B cell (primary cell): ENCODE measurements around the gene ACTR8. TPM values are rescaled to one million over a fixed set of nuclear protein-coding genes. Genes with fewer than 3 reads are reported as not detected.

Experiments
- ATAC-seq: fragments of 200-7000 bp; cut with Tn5 transposase; one replicate; pipeline ENCODE4 v1.10.0; 2021; ENCODE audit warnings: low read depth, mild to moderate bottlenecking, moderate number of reproducible peaks, moderate library complexity
- CTCF ChIA-PET: fragments of 350-600 bp; sonication (Branson Sonifier 250); formaldehyde crosslinking; loops from one replicate; lab custom pipeline; 2021; ENCODE audit warnings: antibody characterized with exemption, inconsistent platforms; lab: Charles Lee
- POLR2A ChIA-PET: fragments of 350-600 bp; sonication (Branson Sonifier 250); formaldehyde crosslinking; loops from one replicate; lab custom pipeline; 2021; ENCODE audit warnings: antibody characterized with exemption; lab: Charles Lee
- DNase-seq: peaks from one replicate; pipeline ENCODE4 v3.0.0; 2013
- H2AFZ ChIP-seq: 2 replicates; pipeline ENCODE4 v1.6.1; 2012; ENCODE audit warnings: mild to moderate bottlenecking, low read depth, low read length; ENCODE audit not compliant: insufficient read depth, poor library complexity, severe bottlenecking
- H3K27ac ChIP-seq, 2 donors: 1 replicate in 1 of 2; 2 replicates in 1 of 2; pipeline ENCODE4 v1.5.1; 2012 to 2013; ENCODE audit warnings: low read length in 2 of 2, mild to moderate bottlenecking in 2 of 2, moderate library complexity in 1 of 2
- H3K27me3 ChIP-seq, 4 experiments: fragments of 200-600 bp in 1 of 4; sonication (generic) in 1 of 4; replicated peaks in 1 of 4; 1 replicate in 2 of 4; 2 replicates in 2 of 4; pipeline versions ENCODE4 v1.6.1 to v1.7.0; 2013 to 2016; ENCODE audit warnings: low read length in 3 of 4, mild to moderate bottlenecking in 2 of 4, mixed read lengths in 1 of 4, moderate library complexity in 1 of 4; ENCODE audit not compliant: insufficient read depth in 4 of 4, control insufficient read depth in 3 of 4; ENCODE audit errors: control extremely low read depth in 1 of 4
- H3K36me3 ChIP-seq, 2 experiments: replicated peaks in 1 of 2; 1 replicate in 1 of 2; 2 replicates in 1 of 2; pipeline versions ENCODE4 v1.6.1 to v1.7.1; 2013; ENCODE audit warnings: low read length in 1 of 2; ENCODE audit not compliant: insufficient read depth in 2 of 2, control insufficient read depth in 1 of 2; ENCODE audit errors: control extremely low read depth in 1 of 2, extremely low read depth in 1 of 2
- H3K4me1 ChIP-seq, 2 donors: fragments of 200-600 bp in 1 of 2; sonication (generic) in 1 of 2; 1 replicate in 1 of 2; 2 replicates in 1 of 2; pipeline versions ENCODE4 v1.5.1 to v1.6.1; 2013 to 2017; ENCODE audit warnings: low read length in 2 of 2; ENCODE audit not compliant: control insufficient read depth in 2 of 2, insufficient read depth in 2 of 2
- H3K4me2 ChIP-seq: replicated peaks from 2 replicates; pipeline ENCODE3; 2012; ENCODE audit warnings: mild to moderate bottlenecking, low read depth, low read length; ENCODE audit not compliant: poor library complexity, severe bottlenecking
- H3K4me3 ChIP-seq, 5 experiments: fragments of 200-600 bp in 1 of 5; sonication (generic) in 1 of 5; 1 replicate in 3 of 5; 2 replicates in 2 of 5; pipeline versions ENCODE4 v1.5.1 to v1.7.0; 2011 to 2016; ENCODE audit warnings: low read length in 4 of 5, mild to moderate bottlenecking in 4 of 5, low read depth in 2 of 5, control low read depth in 1 of 5, moderate library complexity in 1 of 5; ENCODE audit not compliant: insufficient read depth in 1 of 5; ENCODE audit errors: control extremely low read depth in 1 of 5, extremely low read depth in 1 of 5
- H3K79me2 ChIP-seq: fragments of 200-600 bp; sonication (generic); one replicate; pipeline ENCODE4 v1.6.0; 2016; ENCODE audit warnings: low read length; ENCODE audit not compliant: control insufficient read depth, insufficient read depth
- H3K9ac ChIP-seq: fragments of 200-600 bp; sonication (generic); 2 replicates; pipeline ENCODE4 v1.6.1; 2017; ENCODE audit warnings: mild to moderate bottlenecking, low read length, moderate library complexity
- H3K9me3 ChIP-seq, 3 donors: one replicate each; pipeline versions ENCODE4 v1.6.1 to v1.7.1; 2013; ENCODE audit warnings: low read length in 2 of 3; ENCODE audit not compliant: control insufficient read depth in 2 of 3, insufficient read depth in 1 of 3; ENCODE audit errors: control extremely low read depth in 1 of 3
- H4K20me1 ChIP-seq: 2 replicates; pipeline ENCODE4 v1.6.0; 2012; ENCODE audit warnings: mild to moderate bottlenecking, low read length; ENCODE audit not compliant: insufficient read depth, control insufficient read depth, poor library complexity, severe bottlenecking
- H3K27ac Mint-ChIP-seq: one replicate; pipeline ENCODE4 v1.8.0; 2021; ENCODE audit warnings: mixed read lengths
- H3K27me3 Mint-ChIP-seq: one replicate; pipeline ENCODE4 v1.8.0; 2021; ENCODE audit warnings: mixed read lengths
- H3K4me1 Mint-ChIP-seq: one replicate; pipeline ENCODE4 v1.8.0; 2021; ENCODE audit warnings: mixed read lengths
- H3K4me3 Mint-ChIP-seq: one replicate; pipeline ENCODE4 v1.8.0; 2021; ENCODE audit warnings: mixed read lengths
- H3K9me3 Mint-ChIP-seq: one replicate; pipeline ENCODE4 v1.8.0; 2022; ENCODE audit warnings: mixed read lengths; ENCODE audit not compliant: insufficient read depth
- CTCF ChIP-seq: fragments of 200-600 bp; IDR thresholded peaks from one replicate; pipeline ENCODE4 v1.8.0; 2022; ENCODE audit warnings: antibody characterized with exemption, mild to moderate bottlenecking
- EZH2 ChIP-seq: IDR thresholded peaks from 2 replicates; pipeline ENCODE4 v1.6.1; 2012; ENCODE audit warnings: borderline replicate concordance, low read depth, mild to moderate bottlenecking, moderate library complexity, low read length; ENCODE audit not compliant: insufficient read depth, poor library complexity, severe bottlenecking
- WGBS: methylation state at CpG from one replicate; pipeline ENCODE4 v1.1.5; 2013; ENCODE audit warnings: missing lambda C conversion rate; ENCODE audit not compliant: insufficient coverage; 5-methylcytosine and 5-hydroxymethylcytosine counted together
- intact Hi-C: fragments of 100-400 bp; cut with micrococcal nuclease; formaldehyde crosslinking; loops from one replicate; pipeline ENCODE4 v1.10.0; 2022
- polyA plus RNA-seq: library from polyadenylated mRNA; depleted of rRNA; stranded (reverse); fragments of >200 nt; gene quantifications from 2 replicates; pipeline ENCODE4 v1.2.3, GENCODE V29; 2012
- total RNA-seq, 2 donors: library from RNA; stranded (reverse); fragments of 120-200 nt in 1 of 2; gene quantifications; 1 replicate in 1 of 2; 2 replicates in 1 of 2; pipeline versions ENCODE4 v1.2.3 to v1.2.4, GENCODE V29; 2013 to 2022

The ACTR8 gene
- total and polyA plus RNA-seq, 2 donors (not counting 1 experiment from before 2014, with no cell fraction given) = 10.8 to 42.0 TPM

GRCh38 chr3:53899750-53900149, 17.8 kb upstream of the ACTR8 start:
- ATAC-seq (no peak), DNase-seq (no peak)
- intact Hi-C loops = no loop called here
- Mint-ChIP-seq H3K27ac (no peak overlapping the region), H3K9me3 (no peaks in the 10 kb centered on the region), H3K4me1 (no peaks in the 10 kb centered on the region), H3K27me3 (peaks cover 47% of the 10 kb centered on the region), H3K4me3 (no peak overlapping the region)
- ChIA-PET CTCF (interaction anchor here (1.3 kb wide), 1 partner anchor 9 kb away, joined by 3 read pairs; no protein-coding TSS in a partner anchor), POLR2A (no interaction called here)
- no peaks in the 10 kb centered on the region for H4K20me1 ChIP-seq
- H3K9me3 ChIP-seq = peaks cover 0 to 1% (median 0%) of the 10 kb centered on the region in 3 donors
- H3K36me3 ChIP-seq = no peaks in the 10 kb centered on the region
- no peaks in the 10 kb centered on the region for H3K4me1 ChIP-seq
- peaks cover 0 to 29% (median 12%) of the 10 kb centered on the region in 4 experiments for H3K27me3 ChIP-seq
- no peak overlapping the region for H3K4me2 ChIP-seq
- WGBS = no CpG with 5 or more reads among the region's 2 CpGs
- H2AFZ ChIP-seq = no peak overlapping the region
- H3K79me2 ChIP-seq = no peaks in the 10 kb centered on the region
- no peak overlapping the region for H3K9ac ChIP-seq
- no peak overlapping the region for H3K27ac ChIP-seq
- no peak overlapping the region for H3K4me3 ChIP-seq
- TF ChIP-seq CTCF (no peak), EZH2 (no peak)

GRCh38 chr3:53892286-53892637, 10.3 kb upstream of the ACTR8 start:
- 69% methylated on average over 4 of the region's 4 CpGs for WGBS
- peak overlapping the region; percentile 93 to 99 for H3K27ac ChIP-seq

More at GRCh38 chr3:53892286-53892637, 10.3 kb upstream of the ACTR8 start:
- TF ChIP-seq CTCF (no peak), EZH2 (no peak)
- H3K4me1 ChIP-seq = peaks cover 20 to 25% of the 10 kb centered on the region in 2 donors
- intact Hi-C loops = no loop called here
- no peak for ATAC-seq
- H3K36me3 ChIP-seq = peaks cover 0 to 10% of the 10 kb centered on the region in 2 experiments
- Mint-ChIP-seq H3K4me1 (peaks cover 35% of the 10 kb centered on the region), H3K27me3 (peaks cover 14% of the 10 kb centered on the region), H3K4me3 (peak overlapping the region; percentile 98), H3K9me3 (peaks cover 5% of the 10 kb centered on the region), H3K27ac (peak overlapping the region; percentile 99)
- ChIA-PET POLR2A (interaction anchor here (1.1 to 1.8 kb wide), 2 partner anchors 12 to 545 kb away, joined by 7 to 9 read pairs; partner anchors contain the start of gene DCP1A), CTCF (interaction anchor here (1.1 to 1.3 kb wide), 2 partner anchors 10 to 545 kb away, joined by 3 read pairs; partner anchors contain the start of genes ACTR8 and DCP1A)
- peaks cover 42% of the 10 kb centered on the region for H3K79me2 ChIP-seq
- DNase-seq = no peak
- peaks cover 0 to 1% (median 0%) of the 10 kb centered on the region in 3 donors for H3K9me3 ChIP-seq
- peak overlapping the region; percentile 68 for H3K4me2 ChIP-seq
- H3K27me3 ChIP-seq = peaks cover 0 to 12% (median 2%) of the 10 kb centered on the region in 4 experiments
- no peaks in the 10 kb centered on the region for H4K20me1 ChIP-seq
- H3K4me3 ChIP-seq = peak overlapping the region; percentile 54 to 88 (median 59)
- H3K9ac ChIP-seq = peak overlapping the region; percentile 66
- H2AFZ ChIP-seq = peak overlapping the region; percentile 70
